Suppressor macrophage treated with lipopolysaccharide for 1 hour (primary cell): ENCODE measurements around the gene MXRA8.
A peak's percentile ranks its signal among the peaks of the same experiment; 100 is the strongest.
"Not testable (repeated sequence)": the region's sequence is repeated elsewhere in the genome, so short reads cannot be mapped to it uniquely, and the experiment has no call there.

Source experiments
- DNase-seq, 3 donors: peaks; one replicate each; pipeline ENCODE4 v3.0.0-alpha.2; 2020 to 2022

Gene MXRA8

GRCh38 chr1:1391225-1391624, 32.9 kb upstream of the MXRA8 start:
- no peak for DNase-seq

GRCh38 chr1:1390675-1391074, 32.3 kb upstream of the MXRA8 start:
- DNase-seq: no peak

GRCh38 chr1:1388078-1388472, 29.7 kb upstream of the MXRA8 start:
- DNase-seq: no peak

GRCh38 chr1:1387098-1388077, 29.0 kb upstream of the MXRA8 start:
- no peak for DNase-seq

- no peak for DNase-seq
Observed at GRCh38 chr1:1385931-1386330, 27.6 kb upstream of the MXRA8 start.

- not testable (repeated sequence) for DNase-seq
Observed at GRCh38 chr1:1385339-1385738, 27.0 kb upstream of the MXRA8 start.

- DNase-seq: no peak
Observed at GRCh38 chr1:1381294-1381693, 22.9 kb upstream of the MXRA8 start.

GRCh38 chr1:1380860-1381259, 22.5 kb upstream of the MXRA8 start:
- DNase-seq: no peak

GRCh38 chr1:1377540-1378205, 19.3 kb upstream of the MXRA8 start:
- no peak for DNase-seq

GRCh38 chr1:1376551-1377226, 18.3 kb upstream of the MXRA8 start:
- no peak for DNase-seq

- DNase-seq: peak; percentile 100
Observed at GRCh38 chr1:1374929-1375662, 16.7 kb upstream of the MXRA8 start, which contains the start of gene AURKAIP1. Gene AURKAIP1, minus strand, starts transcription at chr1:1375207. Its CDS starts 451 bp downstream, at chr1:1374756.

GRCh38 chr1:1374589-1374928, 16.2 kb upstream of the MXRA8 start:
- peak in 1 of 3 donors; percentile 25 for DNase-seq

GRCh38 chr1:1373815-1374588, 15.6 kb upstream of the MXRA8 start:
- DNase-seq: no peak

GRCh38 chr1:1373051-1373814, 14.9 kb upstream of the MXRA8 start:
- no peak for DNase-seq

GRCh38 chr1:1371746-1372711, 13.7 kb upstream of the MXRA8 start:
- DNase-seq: peak; percentile 61 to 81 (median 68)

- DNase-seq: no peak
Observed at GRCh38 chr1:1371364-1371745, 13.0 kb upstream of the MXRA8 start.

- no peak for DNase-seq
Observed at GRCh38 chr1:1370771-1371300, 12.5 kb upstream of the MXRA8 start.

GRCh38 chr1:1370094-1370493, 11.7 kb upstream of the MXRA8 start:
- DNase-seq: not testable (repeated sequence)

- DNase-seq: no peak
Observed at GRCh38 chr1:1367315-1367714, 9.0 kb upstream of the MXRA8 start.

GRCh38 chr1:1366699-1367066, 8.3 kb upstream of the MXRA8 start:
- DNase-seq: no peak
